RPMI7951 (cell line): Measurements from ENCODE around the gene CHST13. TPM values are rescaled to one million over a fixed set of nuclear protein-coding genes. Genes with fewer than 3 reads are reported as not detected.
"Not testable (repeated sequence)": the region's sequence is repeated elsewhere in the genome, so short reads cannot be mapped to it uniquely, and the experiment has no call there.

Experiments used
- DNase-seq: peaks from one replicate; pipeline ENCODE4 v3.0.0-alpha.2; 2012; ENCODE audit warnings: low read depth
- total RNA-seq: library from RNA; depleted of rRNA; stranded (reverse); fragments of >200 nt; shearing (Covaris generic); gene quantifications from 2 replicates; pipeline ENCODE4 v1.2.3, GENCODE V29; 2014

CHST13 gene
- total RNA-seq, 1 experiment from 2014 or later, result not detected

GRCh38 chr3:126525091-126525852 lies 1.3 kb downstream of the CHST13 start:
- no peak for DNase-seq

GRCh38 chr3:126525853-126526667 lies 2.1 kb downstream of the CHST13 start:
- no peak for DNase-seq

GRCh38 chr3:126526668-126527005 lies 2.7 kb downstream of the CHST13 start:
- DNase-seq, result no peak

- no peak for DNase-seq
Measured at GRCh38 chr3:126527006-126527405, 3.1 kb downstream of the CHST13 start.

GRCh38 chr3:126527455-126528211 lies 3.7 kb downstream of the CHST13 start:
- DNase-seq, result no peak

- DNase-seq, result no peak
Measured at GRCh38 chr3:126528419-126528799, 4.5 kb downstream of the CHST13 start.

GRCh38 chr3:126528800-126529541 lies 5.0 kb downstream of the CHST13 start:
- DNase-seq, result peak; percentile 28

- DNase-seq, result peak; percentile 36
Measured at GRCh38 chr3:126529585-126530170, 5.7 kb downstream of the CHST13 start.

GRCh38 chr3:126530171-126531050 lies 6.5 kb downstream of the CHST13 start:
- peak; percentile 87 for DNase-seq

- DNase-seq, result no peak
Measured at GRCh38 chr3:126531051-126531330, 7.0 kb downstream of the CHST13 start.

GRCh38 chr3:126533506-126533905 lies 9.6 kb downstream of the CHST13 start:
- DNase-seq, result no peak

- not testable (repeated sequence) for DNase-seq
Measured at GRCh38 chr3:126534716-126535115, 10.8 kb downstream of the CHST13 start.

- no peak for DNase-seq
Measured at GRCh38 chr3:126535636-126536035, 11.7 kb downstream of the CHST13 start.

- DNase-seq, result no peak
Measured at GRCh38 chr3:126536126-126536525, 12.2 kb downstream of the CHST13 start.

GRCh38 chr3:126537116-126537729 lies 13.3 kb downstream of the CHST13 start:
- no peak for DNase-seq

GRCh38 chr3:126537730-126538281 lies 13.9 kb downstream of the CHST13 start:
- DNase-seq, result no peak

- no peak for DNase-seq
Measured at GRCh38 chr3:126538316-126538715, 14.4 kb downstream of the CHST13 start.

GRCh38 chr3:126538966-126539365 lies 15.0 kb downstream of the CHST13 start:
- DNase-seq, result no peak

- DNase-seq, result no peak
Measured at GRCh38 chr3:126539558-126540250, 15.7 kb downstream of the CHST13 start.
